Measurements from ENCODE around the gene ZG16B.

Gene ZG16B

DNA sequence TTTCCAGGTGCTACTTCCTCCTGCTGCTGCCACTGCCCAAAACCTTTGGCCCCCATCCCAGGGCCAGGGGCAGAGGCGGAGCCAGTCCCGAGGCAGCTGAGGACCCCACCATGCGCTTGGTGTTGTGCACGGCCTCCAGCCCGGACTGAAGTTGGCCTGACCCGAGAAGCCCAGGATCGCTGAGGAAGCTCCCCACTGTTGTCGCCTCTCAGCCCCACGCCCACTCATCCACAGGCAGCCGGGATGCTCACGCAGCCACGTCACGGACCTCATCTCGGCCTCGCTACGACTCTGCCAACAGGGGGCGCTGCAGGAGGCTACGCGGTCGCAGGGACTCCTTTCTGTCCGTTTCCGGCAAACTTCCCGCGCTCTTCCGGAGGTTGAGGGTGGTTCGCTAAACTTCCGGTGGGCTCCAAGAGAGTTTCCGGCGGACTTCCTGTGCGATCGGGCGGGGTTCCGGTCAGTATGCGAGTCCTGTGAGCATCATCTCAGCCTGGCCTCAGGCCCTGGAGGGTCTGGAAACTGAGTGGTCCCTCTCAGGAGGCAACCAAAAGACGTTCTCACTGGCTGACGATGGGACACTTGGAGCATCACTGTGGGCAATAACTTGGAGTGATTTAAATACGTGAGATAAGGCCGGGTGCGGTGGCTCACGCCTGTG lies 12.4 kb downstream of the ZG16B start:
- in situ Hi-C loops (cut with MboI; ENCODE audit: low sequenced_read_pairs), result no loop called here

DNA sequence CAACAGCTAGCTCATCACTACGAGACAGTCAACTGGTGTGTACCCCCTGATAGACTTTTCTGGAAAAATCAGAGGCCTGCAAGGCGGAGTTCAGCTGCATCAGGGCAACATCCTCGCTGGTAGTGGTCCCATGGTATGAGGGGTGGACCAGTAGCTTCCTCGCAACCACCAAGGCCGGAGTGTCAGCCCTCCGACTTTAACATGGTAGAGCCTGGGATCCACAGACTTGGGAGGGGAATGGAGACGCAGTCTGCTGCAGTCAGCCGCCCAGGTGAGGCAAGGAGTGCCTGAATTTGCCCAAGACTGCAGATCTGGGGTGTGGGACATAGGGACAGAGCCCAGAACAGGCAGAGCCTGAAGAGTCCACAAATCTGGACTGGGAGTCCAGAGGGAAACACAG lies 13.4 kb downstream of the ZG16B start:
- in situ Hi-C loops (cut with MboI; ENCODE audit: low sequenced_read_pairs), result no loop called here

DNA sequence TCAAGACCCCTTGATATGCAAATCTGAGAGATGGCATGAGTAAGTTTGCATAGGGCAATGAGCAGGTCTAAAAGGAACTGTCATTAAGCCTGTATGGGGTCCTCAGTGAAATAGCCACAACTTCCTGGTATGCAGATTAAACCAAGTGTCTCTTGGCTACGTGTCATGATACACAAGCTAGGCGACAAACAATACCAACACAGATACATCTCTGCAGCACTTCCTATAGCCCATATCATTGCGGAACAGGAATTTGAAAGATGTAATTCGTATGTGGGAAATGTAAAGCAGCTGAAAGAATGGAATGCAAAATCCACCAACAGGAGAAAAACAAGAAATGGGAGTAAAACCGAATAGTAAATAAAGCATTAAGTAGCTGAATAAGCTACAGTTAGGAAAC lies 15.0 kb downstream of the ZG16B start:
- in situ Hi-C loops (cut with MboI; ENCODE audit: low sequenced_read_pairs), result no loop called here

DNA sequence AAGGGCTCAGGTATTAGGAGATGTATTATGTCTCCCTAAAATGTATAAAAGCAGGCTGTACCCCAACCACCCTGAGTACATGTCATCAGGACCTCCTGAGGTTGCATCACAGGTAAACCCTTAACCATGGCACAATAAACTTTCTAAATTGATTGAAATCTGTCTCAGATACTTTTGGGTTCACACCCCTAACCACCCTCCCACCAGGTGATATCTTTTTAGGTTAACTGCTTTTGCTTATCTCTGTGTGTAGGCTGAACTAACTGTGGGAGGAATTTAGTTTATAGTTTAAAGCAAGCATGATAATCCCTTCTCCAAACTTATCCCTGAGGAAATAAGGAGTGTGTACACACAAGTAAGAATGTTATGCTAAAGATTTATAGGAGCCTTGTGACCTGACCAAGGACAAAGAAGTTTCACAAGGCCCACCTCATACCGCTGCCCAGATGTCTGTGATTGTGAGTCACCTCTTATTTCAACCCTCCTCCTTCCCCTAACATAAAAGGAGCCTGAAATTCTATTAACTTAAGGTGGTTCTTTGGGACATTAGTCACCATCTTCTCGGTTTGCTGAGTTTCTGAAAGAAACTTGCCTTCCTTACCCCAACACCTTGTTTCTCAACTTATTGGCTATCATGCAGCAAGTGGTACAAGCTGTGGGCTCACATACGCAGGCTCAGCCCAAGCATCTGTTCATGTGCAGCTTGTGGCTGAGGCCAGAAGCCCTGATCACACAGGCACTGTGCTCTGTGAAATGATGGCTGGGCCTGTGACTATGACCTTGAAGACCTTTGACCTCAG lies 16.6 kb downstream of the ZG16B start:
- in situ Hi-C loops (cut with MboI; ENCODE audit: low sequenced_read_pairs), result no loop called here

GRCh38 chr16:2848933-2849725 lies 19.0 kb downstream of the ZG16B start:
- in situ Hi-C loops (cut with MboI; ENCODE audit: low sequenced_read_pairs), result no loop called here

GRCh38 chr16:2852003-2852730 lies 22.1 kb downstream of the ZG16B start:
- in situ Hi-C loops (cut with MboI; ENCODE audit: low sequenced_read_pairs), result no loop called here

- in situ Hi-C loops (cut with MboI; ENCODE audit: low sequenced_read_pairs), result no loop called here
Measured at GRCh38 chr16:2852731-2853507, 22.8 kb downstream of the ZG16B start.

GRCh38 chr16:2853531-2854073 lies 23.5 kb downstream of the ZG16B start:
- in situ Hi-C loops (cut with MboI; ENCODE audit: low sequenced_read_pairs), result no loop called here

DNA sequence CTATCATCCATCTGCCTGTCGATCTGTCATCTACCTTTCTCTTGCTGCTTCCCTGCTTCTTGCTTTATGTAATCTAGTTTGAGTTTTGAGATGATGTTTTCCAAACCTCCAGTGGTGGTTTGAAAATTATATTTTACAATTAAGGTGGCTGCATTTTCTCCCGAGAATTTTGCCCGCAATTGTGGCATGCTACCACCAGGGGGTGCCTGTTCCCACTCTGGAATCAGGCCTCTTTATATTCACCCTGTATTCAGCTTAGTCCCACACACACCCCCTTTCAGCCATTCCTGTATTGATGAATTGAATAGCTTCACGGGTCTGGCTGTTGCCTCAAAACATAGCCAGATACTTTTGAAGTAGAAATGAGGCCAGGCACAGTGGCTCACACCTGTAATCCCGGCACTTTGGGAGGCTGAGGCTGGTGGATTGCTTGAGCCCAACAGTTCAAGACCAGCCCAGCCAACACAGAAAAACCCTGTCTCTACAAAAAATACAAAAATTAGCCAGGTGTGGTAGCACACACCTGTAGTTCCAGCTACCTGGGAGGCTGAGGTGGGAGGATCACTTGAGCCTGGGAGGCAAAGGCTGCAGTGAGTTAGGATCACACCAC lies 24.7 kb downstream of the ZG16B start:
- in situ Hi-C loops (cut with MboI; ENCODE audit: low sequenced_read_pairs), result no loop called here

DNA sequence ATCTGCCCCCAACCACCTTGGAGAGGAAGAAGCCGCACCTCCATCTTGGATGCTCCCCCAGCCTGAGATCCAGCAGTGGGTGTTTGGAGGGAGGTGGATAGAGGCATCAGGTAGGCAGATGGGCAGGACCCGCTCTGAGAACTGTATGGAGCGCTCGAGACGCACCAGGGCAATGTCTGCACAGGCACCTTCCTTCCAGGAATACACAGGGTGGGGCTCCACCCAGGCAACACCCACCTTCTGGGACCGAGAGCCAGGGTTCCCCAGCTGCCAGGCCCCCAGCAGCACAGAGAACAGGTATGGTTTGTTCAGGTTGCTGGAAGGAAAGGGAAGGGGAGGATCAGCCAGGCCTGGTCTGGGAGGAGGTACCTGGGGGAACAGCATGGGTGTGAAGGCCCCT lies 25.4 kb downstream of the ZG16B start:
- in situ Hi-C loops (cut with MboI; ENCODE audit: low sequenced_read_pairs), result no loop called here

DNA sequence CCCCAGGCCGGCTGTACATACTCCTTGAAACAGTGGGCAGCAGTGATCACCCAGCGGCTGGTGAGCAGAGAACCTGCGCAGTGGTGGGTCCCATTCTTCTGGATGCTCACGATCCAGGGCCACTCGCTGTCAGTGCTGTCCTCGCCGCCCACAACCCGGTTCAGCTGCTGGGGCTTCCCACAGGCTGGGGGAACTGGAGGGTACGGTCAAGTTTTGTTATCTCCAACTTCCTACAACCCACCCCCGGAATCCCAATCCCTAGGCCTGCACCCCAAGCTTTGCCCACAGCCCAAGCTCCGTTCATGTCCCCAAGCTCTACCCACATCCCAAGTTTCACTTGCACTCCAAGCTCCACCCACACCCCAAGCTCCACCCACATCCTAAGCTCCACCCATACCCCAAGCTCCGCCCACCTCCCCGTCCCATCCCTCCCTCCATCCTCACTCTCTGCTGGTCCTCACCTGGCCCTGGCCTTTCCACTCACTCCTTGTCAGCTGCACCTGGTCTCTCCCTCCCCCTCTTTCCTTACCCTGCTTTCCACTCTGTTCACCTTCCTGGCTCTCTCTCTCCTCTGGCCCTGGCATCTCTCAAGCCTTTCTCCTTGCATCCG lies 26.1 kb downstream of the ZG16B start:
- in situ Hi-C loops (cut with MboI; ENCODE audit: low sequenced_read_pairs), result no loop called here

DNA sequence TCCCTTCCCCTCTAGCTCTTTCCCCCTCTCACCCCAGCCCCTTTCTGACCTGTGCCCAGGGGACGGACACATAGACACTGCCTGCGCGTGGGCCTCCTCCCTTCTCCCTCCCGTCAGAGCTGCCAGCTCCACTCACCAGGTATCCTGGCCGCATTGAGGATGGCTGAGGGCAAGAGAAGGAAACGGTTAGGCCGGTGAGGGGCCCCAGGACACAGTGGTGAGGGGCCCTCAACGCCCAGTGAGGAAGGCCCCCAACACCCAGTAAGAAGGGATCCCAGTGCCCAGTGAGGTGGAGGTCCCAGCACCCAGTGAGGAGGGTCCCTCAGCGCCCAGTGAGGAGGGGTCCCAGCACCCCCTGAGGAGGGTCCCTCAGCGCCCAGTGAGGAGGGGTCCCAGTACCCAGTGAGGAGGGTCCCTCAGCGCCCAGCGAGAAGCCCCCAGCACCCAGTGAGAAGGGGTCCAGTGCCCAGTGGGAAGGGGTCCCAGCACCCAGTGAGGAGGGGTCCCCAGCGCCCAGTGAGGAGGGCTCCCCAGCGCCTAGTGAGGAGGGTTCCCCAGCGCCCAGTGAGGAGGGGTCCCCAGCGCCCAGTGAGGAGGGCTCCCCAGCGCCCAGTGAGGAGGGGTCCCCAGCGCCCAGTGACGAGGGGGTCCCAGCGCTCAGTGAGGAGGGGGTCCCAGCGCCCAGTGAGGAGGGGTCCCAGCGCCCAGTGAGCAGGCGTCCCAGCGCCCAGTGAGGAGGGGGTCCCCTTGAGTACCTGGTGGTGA lies 26.8 kb downstream of the ZG16B start:
- in situ Hi-C loops (cut with MboI; ENCODE audit: low sequenced_read_pairs), result no loop called here

DNA sequence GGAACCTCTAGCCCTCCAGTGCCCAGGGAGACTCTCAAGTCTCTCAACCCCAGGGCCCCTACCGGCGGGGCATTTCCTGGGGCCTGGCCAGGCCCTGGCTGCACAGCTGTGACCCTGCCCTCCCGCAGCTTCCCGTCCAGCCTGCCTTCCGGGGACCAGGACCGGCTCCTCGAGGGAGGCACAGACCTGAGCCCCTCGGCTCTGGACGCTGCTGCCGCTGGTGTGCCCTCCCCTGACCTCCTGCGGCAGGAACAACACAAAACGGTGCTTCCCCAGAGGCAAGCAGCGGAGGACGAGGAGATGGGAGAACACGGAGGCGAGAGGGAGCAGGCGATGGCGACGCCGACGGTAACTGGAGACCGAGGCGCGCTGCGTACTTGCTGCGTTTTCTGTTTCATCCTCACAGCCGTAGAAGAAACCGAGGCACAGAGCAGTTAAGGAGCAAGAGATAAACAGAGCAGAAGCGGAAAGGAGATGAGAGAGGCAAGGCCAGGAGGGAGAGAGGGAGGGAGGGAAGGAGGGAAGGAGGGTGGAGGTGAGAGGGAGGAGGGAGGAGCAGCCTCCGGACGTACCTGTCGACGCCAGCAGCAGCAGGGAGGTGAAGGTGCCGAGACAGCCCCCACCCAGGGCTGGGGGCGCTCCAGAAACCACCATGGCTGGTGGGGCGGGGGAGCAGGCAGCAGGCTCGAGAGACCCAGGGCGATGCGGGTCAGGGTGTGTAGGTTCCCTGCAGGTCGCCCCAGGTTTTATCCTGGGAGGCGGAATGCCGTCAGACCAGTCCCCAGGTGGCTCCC lies 27.5 kb downstream of the ZG16B start, which contains the start of gene PRSS22:
TSS of gene PRSS22 (minus strand) at position 720 of the 794 bp plus-strand sequence. CDS start at position 654, 66 bp downstream.
- in situ Hi-C loops (cut with MboI; ENCODE audit: low sequenced_read_pairs), result no loop called here

- in situ Hi-C loops (cut with MboI; ENCODE audit: low sequenced_read_pairs), result no loop called here
Measured at GRCh38 chr16:2858245-2859025, 28.3 kb downstream of the ZG16B start.

GRCh38 chr16:2859686-2860265 lies 29.7 kb downstream of the ZG16B start:
- in situ Hi-C loops (cut with MboI; ENCODE audit: low sequenced_read_pairs), result no loop called here

DNA sequence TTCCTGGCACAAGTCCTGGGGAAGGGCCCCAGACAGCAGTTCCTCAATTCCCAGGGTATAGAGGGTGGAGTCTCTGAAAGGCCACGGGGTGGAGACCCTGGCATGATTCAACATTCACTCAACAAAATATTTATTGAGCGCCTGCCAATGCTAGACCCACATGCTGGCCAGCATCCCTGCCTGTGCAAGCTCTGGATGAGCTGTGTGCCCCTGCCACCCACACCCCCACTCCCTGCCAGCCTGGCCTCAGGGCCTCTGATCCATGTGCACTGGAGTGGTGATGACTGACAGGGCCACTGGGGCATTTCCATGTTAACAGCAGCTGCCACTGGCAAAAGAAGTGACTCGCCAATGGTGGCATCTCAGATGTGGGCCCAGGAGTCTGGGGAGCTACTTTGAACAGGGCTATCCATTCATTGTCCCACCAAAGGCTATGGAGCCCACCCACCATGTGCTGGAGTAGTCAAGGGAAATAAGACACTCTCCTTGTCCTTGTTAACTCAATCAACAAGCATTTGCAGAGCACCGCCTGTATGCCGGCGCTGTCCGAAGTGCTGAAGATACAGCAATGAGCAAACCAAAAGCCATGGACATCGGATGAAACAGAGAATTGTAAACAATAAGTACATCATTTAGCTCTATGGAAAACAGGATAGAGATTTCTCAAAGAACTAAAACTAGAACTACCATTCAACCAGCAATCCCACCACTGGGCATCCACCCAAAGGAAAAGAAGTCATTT lies 30.9 kb downstream of the ZG16B start:
- in situ Hi-C loops (cut with MboI; ENCODE audit: low sequenced_read_pairs), result no loop called here
